ENCODE results near the gene CDC25B. TPM values are rescaled to one million over a fixed set of nuclear protein-coding genes. Genes with fewer than 3 reads are reported as not detected.

Gene CDC25B
- total RNA-seq, 1 donor from 2014 or later: 60.6 TPM

- intact Hi-C loops (cut with DNase I): loop anchor here (5.0 kb wide), 1 partner anchor 257 kb away; no protein-coding TSS in a partner anchor
- no peak overlapping the region for H3K27ac ChIP-seq
- no peaks in the 10 kb centered on the region for H3K27me3 ChIP-seq
- DNase-seq (ENCODE audit: low spot score in 2 of 2): no peak
- peaks cover 6 to 26% of the 10 kb centered on the region in 2 donors for H3K4me1 ChIP-seq
- no peak for TF ChIP-seq CTCF (IDR thresholded peaks at IDR 0.05)
- no peaks in the 10 kb centered on the region for H3K36me3 ChIP-seq
- no peak overlapping the region for H3K4me3 ChIP-seq
- H3K9me3 ChIP-seq: no peaks in the 10 kb centered on the region
These were observed 18.9 kb downstream of the CDC25B start for GRCh38 chr20:3814928-3815495.

- no peak overlapping the region for H3K4me3 ChIP-seq
- no peaks in the 10 kb centered on the region for H3K36me3 ChIP-seq
- peaks cover 2 to 22% of the 10 kb centered on the region in 2 donors for H3K4me1 ChIP-seq
- no peaks in the 10 kb centered on the region for H3K27me3 ChIP-seq
- intact Hi-C loops (cut with DNase I): no loop called here
- H3K27ac ChIP-seq: no peak overlapping the region
- TF ChIP-seq CTCF (IDR thresholded peaks at IDR 0.05): no peak
- DNase-seq (ENCODE audit: low spot score in 2 of 2): no peak
- H3K9me3 ChIP-seq: no peaks in the 10 kb centered on the region
These were observed 19.7 kb downstream of the CDC25B start for GRCh38 chr20:3815703-3816315.

GRCh38 chr20:3818155-3819151 is 22.3 kb downstream of the CDC25B start:
- peak in 1 of 2 donors; percentile 80 for DNase-seq (ENCODE audit: low spot score in 2 of 2)
- TF ChIP-seq CTCF (IDR thresholded peaks at IDR 0.05): peak; percentile 27 to 51 (median 41)
- Histone ChIP-seq H3K4me1 (peaks cover 3 to 16% of the 10 kb centered on the region in 2 donors), H3K27ac (peak overlapping the region; percentile 29 to 67), H3K36me3 (peaks cover under 1 to 11% of the 10 kb centered on the region in 2 donors), H3K4me3 (no peak overlapping the region), H3K9me3 (no peaks in the 10 kb centered on the region), H3K27me3 (no peaks in the 10 kb centered on the region)
- intact Hi-C loops (cut with DNase I): no loop called here

- no peak for TF ChIP-seq CTCF (IDR thresholded peaks at IDR 0.05)
- peak overlapping the region; percentile 97 for H3K27ac ChIP-seq
- H3K4me1 ChIP-seq: peaks cover 3 to 16% of the 10 kb centered on the region in 2 donors
- peaks cover 12 to 21% of the 10 kb centered on the region in 2 donors for H3K36me3 ChIP-seq
- no peaks in the 10 kb centered on the region for H3K27me3 ChIP-seq
- H3K4me3 ChIP-seq: peak overlapping the region; percentile 65 to 93
- DNase-seq (ENCODE audit: low spot score in 2 of 2): no peak
- intact Hi-C loops (cut with DNase I): loop anchor here (1.0 kb wide), 6 partner anchors 8 to 70 kb away; partner anchors contain the start of genes ADISSP, CENPB, MAVS and PANK2
- no peaks in the 10 kb centered on the region for H3K9me3 ChIP-seq
These were observed 23.4 kb downstream of the CDC25B start for GRCh38 chr20:3819411-3820047.
